ENCODE results near the gene RPGRIP1L. TPM values are rescaled to one million over a fixed set of nuclear protein-coding genes. Genes with fewer than 3 reads are reported as not detected.

The RPGRIP1L gene
- total RNA-seq, 1 donor from 2014 or later = 23.2 TPM

GRCh38 chr16:53581784-53582183 is 121.9 kb downstream of the RPGRIP1L start:
- H3K4me1 Mint-ChIP-seq = no peaks in the 10 kb centered on the region
- no peak overlapping the region for H3K27ac ChIP-seq
- H3K27ac Mint-ChIP-seq = no peak overlapping the region
- H3K4me1 ChIP-seq = no peaks in the 10 kb centered on the region
- H4K20me1 ChIP-seq (ENCODE audit: low read depth) = no peaks in the 10 kb centered on the region
- no peak for TF ChIP-seq EZH2phosphoT487 (IDR thresholded peaks at IDR 0.05)
- no peak for TF ChIP-seq EZH2 (IDR thresholded peaks at IDR 0.05)
- no peak for TF ChIP-seq CTCF (IDR thresholded peaks at IDR 0.05)
- no peak for DNase-seq (ENCODE audit: low spot score)
- H3K36me3 Mint-ChIP-seq = no peaks in the 10 kb centered on the region
- no peaks in the 10 kb centered on the region for H3K27me3 ChIP-seq
- H3K9me3 ChIP-seq (ENCODE audit: low read depth) = no peaks in the 10 kb centered on the region
- no peak overlapping the region for H3K4me3 Mint-ChIP-seq
- no peaks in the 10 kb centered on the region for H3K9me3 Mint-ChIP-seq
- H3F3A ChIP-seq (ENCODE audit: low read depth) = no peaks in the 10 kb centered on the region
- H3K79me2 ChIP-seq (ENCODE audit: low read depth) = no peaks in the 10 kb centered on the region
- H3K4me3 ChIP-seq = no peak overlapping the region
- H3K36me3 ChIP-seq = no peaks in the 10 kb centered on the region
- H2AFZ ChIP-seq (replicated peaks) = no peak overlapping the region
- H3K9ac ChIP-seq = no peak overlapping the region
- H3K4me2 ChIP-seq = no peak overlapping the region
- H3K27me3 Mint-ChIP-seq (ENCODE audit: insufficient read depth, low read depth) = no peaks in the 10 kb centered on the region

GRCh38 chr16:53580038-53580802 is 123.4 kb downstream of the RPGRIP1L start:
- H3K27me3 Mint-ChIP-seq (ENCODE audit: insufficient read depth, low read depth) = no peaks in the 10 kb centered on the region
- Histone ChIP-seq H3F3A (ENCODE audit: low read depth) (no peaks in the 10 kb centered on the region), H2AFZ (replicated peaks) (no peak overlapping the region)

GRCh38 chr16:53576904-53577303 is 126.8 kb downstream of the RPGRIP1L start:
- H3K4me3 Mint-ChIP-seq = no peak overlapping the region
- peaks cover 8% of the 10 kb centered on the region for H3K9me3 Mint-ChIP-seq
- TF ChIP-seq CTCF (IDR thresholded peaks at IDR 0.05) (no peak), EZH2phosphoT487 (IDR thresholded peaks at IDR 0.05) (no peak), EZH2 (IDR thresholded peaks at IDR 0.05) (no peak)

More at GRCh38 chr16:53580038-53580802, 123.4 kb downstream of the RPGRIP1L start:
- Histone ChIP-seq H3K79me2 (ENCODE audit: low read depth) (no peaks in the 10 kb centered on the region), H3K9ac (no peak overlapping the region), H3K4me1 (no peaks in the 10 kb centered on the region), H3K4me3 (no peak overlapping the region), H3K9me3 (ENCODE audit: low read depth) (no peaks in the 10 kb centered on the region), H3K27me3 (no peaks in the 10 kb centered on the region), H4K20me1 (ENCODE audit: low read depth) (no peaks in the 10 kb centered on the region), H3K4me2 (no peak overlapping the region), H3K27ac (no peak overlapping the region), H3K36me3 (no peaks in the 10 kb centered on the region)
- no peak overlapping the region for H3K4me3 Mint-ChIP-seq
- H3K36me3 Mint-ChIP-seq = no peaks in the 10 kb centered on the region
- DNase-seq (ENCODE audit: low spot score) = no peak
- H3K27ac Mint-ChIP-seq = no peak overlapping the region
- no peaks in the 10 kb centered on the region for H3K9me3 Mint-ChIP-seq
- no peaks in the 10 kb centered on the region for H3K4me1 Mint-ChIP-seq
- TF ChIP-seq EZH2phosphoT487 (IDR thresholded peaks at IDR 0.05) (no peak), CTCF (IDR thresholded peaks at IDR 0.05) (no peak), EZH2 (IDR thresholded peaks at IDR 0.05) (no peak)

More at GRCh38 chr16:53576904-53577303, 126.8 kb downstream of the RPGRIP1L start:
- Histone ChIP-seq H2AFZ (replicated peaks) (no peak overlapping the region), H3K27ac (no peak overlapping the region), H3K79me2 (ENCODE audit: low read depth) (no peaks in the 10 kb centered on the region), H3K4me1 (no peaks in the 10 kb centered on the region), H3K27me3 (no peaks in the 10 kb centered on the region), H3K9ac (no peak overlapping the region), H3K4me3 (no peak overlapping the region), H3F3A (ENCODE audit: low read depth) (no peaks in the 10 kb centered on the region), H3K9me3 (ENCODE audit: low read depth) (no peaks in the 10 kb centered on the region), H3K36me3 (no peaks in the 10 kb centered on the region), H3K4me2 (no peak overlapping the region), H4K20me1 (ENCODE audit: low read depth) (no peaks in the 10 kb centered on the region)
- Mint-ChIP-seq H3K27me3 (ENCODE audit: insufficient read depth, low read depth) (no peaks in the 10 kb centered on the region), H3K36me3 (no peaks in the 10 kb centered on the region), H3K27ac (no peak overlapping the region), H3K4me1 (no peaks in the 10 kb centered on the region)
- no peak for DNase-seq (ENCODE audit: low spot score)
